Mesothelial cell of epicardium (in vitro differentiated cells): ENCODE data around the gene FAF2. TPM values are rescaled to one million over a fixed set of nuclear protein-coding genes. Genes with fewer than 3 reads are reported as not detected.
"Not testable (repeated sequence)": the region's sequence is repeated elsewhere in the genome, so short reads cannot be mapped to it uniquely, and the experiment has no call there.

Experiments
- DNase-seq, 2 experiments: peaks; one replicate each; pipeline ENCODE4 v3.0.0; 2021; ENCODE audit warnings: low spot score in 2 of 2; ENCODE audit not compliant: unreplicated experiment in 2 of 2
- H3K27ac Mint-ChIP-seq: 2 replicates; pipeline ENCODE4 v1.8.0; 2021; ENCODE audit warnings: mixed read lengths
- H3K27me3 Mint-ChIP-seq: 2 replicates; pipeline ENCODE4 v1.8.0; 2021; ENCODE audit warnings: low read depth, mixed read lengths
- H3K36me3 Mint-ChIP-seq: 2 replicates; pipeline ENCODE4 v1.8.0; 2021; ENCODE audit warnings: mixed read lengths
- H3K4me1 Mint-ChIP-seq: 2 replicates; pipeline ENCODE4 v1.8.0; 2021; ENCODE audit warnings: mixed read lengths
- H3K4me3 Mint-ChIP-seq: 2 replicates; pipeline ENCODE4 v1.8.0; 2021; ENCODE audit warnings: mild to moderate bottlenecking, moderate library complexity, mixed read lengths
- H3K9me3 Mint-ChIP-seq: 2 replicates; pipeline ENCODE4 v1.8.0; 2021; ENCODE audit warnings: mixed read lengths
- total RNA-seq: library from RNA; stranded (reverse); gene quantifications from 3 replicates; pipeline ENCODE4 v1.2.1, GENCODE V29; 2021
- TF ChIP-seq, protein P1 (sequence below): fragments of 200-600 bp; sonication (generic); IDR thresholded peaks from one replicate; pipeline ENCODE4 v1.5.0; 2021; ENCODE audit warnings: antibody characterized with exemption; ENCODE audit not compliant: unreplicated experiment

The FAF2 gene
- total RNA-seq, 1 donor from 2014 or later = 52.7 TPM

DNA sequence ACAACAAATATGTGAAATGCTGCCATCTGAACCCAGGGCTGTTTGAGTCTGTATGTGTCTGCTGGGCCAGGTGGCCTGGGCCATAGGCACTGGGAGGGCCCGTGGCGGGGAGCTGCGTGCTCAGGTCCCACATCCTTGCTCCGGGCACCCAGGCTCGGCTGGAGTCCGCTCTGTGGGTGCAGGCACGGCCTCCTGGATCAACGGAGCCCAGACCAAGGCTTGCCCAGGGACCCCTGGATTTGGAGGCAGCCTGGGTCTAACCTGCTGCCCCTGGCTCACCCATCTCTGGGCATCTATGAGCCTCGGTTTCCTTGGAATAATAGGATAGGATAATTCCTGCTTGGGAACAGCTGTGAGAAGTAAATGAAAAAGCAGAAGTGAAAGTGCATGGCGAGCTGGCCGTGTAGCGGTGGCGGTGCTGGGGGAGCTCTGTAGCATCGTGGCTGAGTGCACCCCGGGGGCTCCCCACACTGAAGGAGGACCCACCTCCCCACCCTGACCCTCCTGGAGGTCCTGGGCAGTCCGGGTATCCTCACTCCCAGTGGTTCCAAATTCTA lies 102.2 kb downstream of the FAF2 start:
- Mint-ChIP-seq H3K27me3 (peaks cover 19% of the 10 kb centered on the region), H3K4me1 (no peaks in the 10 kb centered on the region), H3K4me3 (no peak overlapping the region), H3K27ac (no peak overlapping the region), H3K36me3 (no peaks in the 10 kb centered on the region), H3K9me3 (no peaks in the 10 kb centered on the region)
- DNase-seq = no peak
- TF ChIP-seq, protein P1, sequence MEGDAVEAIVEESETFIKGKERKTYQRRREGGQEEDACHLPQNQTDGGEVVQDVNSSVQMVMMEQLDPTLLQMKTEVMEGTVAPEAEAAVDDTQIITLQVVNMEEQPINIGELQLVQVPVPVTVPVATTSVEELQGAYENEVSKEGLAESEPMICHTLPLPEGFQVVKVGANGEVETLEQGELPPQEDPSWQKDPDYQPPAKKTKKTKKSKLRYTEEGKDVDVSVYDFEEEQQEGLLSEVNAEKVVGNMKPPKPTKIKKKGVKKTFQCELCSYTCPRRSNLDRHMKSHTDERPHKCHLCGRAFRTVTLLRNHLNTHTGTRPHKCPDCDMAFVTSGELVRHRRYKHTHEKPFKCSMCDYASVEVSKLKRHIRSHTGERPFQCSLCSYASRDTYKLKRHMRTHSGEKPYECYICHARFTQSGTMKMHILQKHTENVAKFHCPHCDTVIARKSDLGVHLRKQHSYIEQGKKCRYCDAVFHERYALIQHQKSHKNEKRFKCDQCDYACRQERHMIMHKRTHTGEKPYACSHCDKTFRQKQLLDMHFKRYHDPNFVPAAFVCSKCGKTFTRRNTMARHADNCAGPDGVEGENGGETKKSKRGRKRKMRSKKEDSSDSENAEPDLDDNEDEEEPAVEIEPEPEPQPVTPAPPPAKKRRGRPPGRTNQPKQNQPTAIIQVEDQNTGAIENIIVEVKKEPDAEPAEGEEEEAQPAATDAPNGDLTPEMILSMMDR = no peak

- H3K4me3 Mint-ChIP-seq, H3K4me1 Mint-ChIP-seq, H3K9me3 Mint-ChIP-seq, H3K36me3 Mint-ChIP-seq, H3K27ac Mint-ChIP-seq, DNase-seq: not testable (repeated sequence)
- H3K27me3 Mint-ChIP-seq = peaks cover 19% of the 10 kb centered on the region
These were observed 102.8 kb downstream of the FAF2 start for GRCh38 chr5:176550937-176551336.

DNA sequence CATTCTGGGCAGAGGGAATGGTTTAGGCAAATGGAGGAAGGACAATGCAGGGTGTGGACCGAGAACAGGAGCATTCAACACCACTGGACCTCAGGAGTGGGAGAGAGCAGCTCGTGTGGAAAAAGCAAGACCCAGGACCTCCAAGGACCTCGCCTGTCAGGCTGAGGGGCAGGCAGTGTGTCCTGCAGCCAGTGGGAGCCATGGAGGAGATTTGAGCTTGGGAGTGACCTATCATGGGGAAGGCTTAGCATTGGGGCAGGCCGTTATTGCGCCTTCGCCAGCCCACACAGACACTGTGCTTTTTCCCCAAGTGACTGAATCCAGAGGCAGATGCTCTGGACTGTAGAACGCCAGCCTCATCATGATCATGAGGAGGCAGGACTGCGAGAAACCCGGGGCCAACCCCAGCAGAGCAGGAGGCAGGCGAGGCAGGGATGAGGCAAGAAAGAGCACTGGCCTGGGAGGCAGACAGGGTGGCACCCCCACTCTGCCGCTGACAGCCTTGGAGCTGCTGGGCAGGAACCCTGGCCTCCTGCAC lies 104.2 kb downstream of the FAF2 start:
- Mint-ChIP-seq H3K36me3 (no peaks in the 10 kb centered on the region), H3K4me1 (no peaks in the 10 kb centered on the region), H3K9me3 (no peaks in the 10 kb centered on the region), H3K4me3 (no peak overlapping the region), H3K27ac (no peak overlapping the region), H3K27me3 (peaks cover 19% of the 10 kb centered on the region)
- TF ChIP-seq, protein P1 = no peak
- no peak for DNase-seq

GRCh38 chr5:176553260-176554085 lies 105.3 kb downstream of the FAF2 start:
- Mint-ChIP-seq H3K27me3 (peaks cover 19% of the 10 kb centered on the region), H3K27ac (no peak overlapping the region), H3K36me3 (no peaks in the 10 kb centered on the region), H3K4me1 (no peaks in the 10 kb centered on the region), H3K9me3 (no peaks in the 10 kb centered on the region), H3K4me3 (no peak overlapping the region)
- no peak for DNase-seq
- TF ChIP-seq, protein P1 = no peak

- Mint-ChIP-seq H3K9me3 (peaks cover 4% of the 10 kb centered on the region), H3K27me3 (peaks cover 17% of the 10 kb centered on the region), H3K27ac (no peak overlapping the region), H3K4me1 (no peaks in the 10 kb centered on the region), H3K36me3 (no peaks in the 10 kb centered on the region), H3K4me3 (no peak overlapping the region)
- no peak for DNase-seq
- TF ChIP-seq, protein P1 = no peak
These were observed 109.7 kb downstream of the FAF2 start for GRCh38 chr5:176557846-176558245.

Other genes with a start within 250 kb of the FAF2 start
- 39.8 to 43.4 TPM (median 43.0 TPM) in 3 replicates for gene SIMC1, start 210.0 kb upstream of the FAF2 start, total RNA-seq
- gene KIAA1191, start 86.6 kb upstream of the FAF2 start, total RNA-seq = 91.3 to 94.5 TPM (median 91.8 TPM) in 3 replicates
- 39.4 to 46.0 TPM (median 42.8 TPM) in 3 replicates for gene ARL10, start 82.9 kb upstream of the FAF2 start, total RNA-seq
- gene NOP16, start 59.8 kb upstream of the FAF2 start, total RNA-seq = 23.4 to 27.7 TPM (median 26.2 TPM) in 3 replicates
- gene HIGD2A, start 59.6 kb upstream of the FAF2 start, total RNA-seq = 81.4 to 82.5 TPM (median 81.9 TPM) in 3 replicates
- gene CLTB, start 31.8 kb upstream of the FAF2 start, total RNA-seq = 43.3 to 46.8 TPM (median 44.1 TPM) in 3 replicates
- gene RNF44, start 89.0 kb downstream of the FAF2 start, total RNA-seq = 161 to 169 TPM (median 169 TPM) in 3 replicates
- 0.45 to 1.1 TPM (median 0.50 TPM) in 3 replicates for gene CDHR2, start 101.0 kb downstream of the FAF2 start, total RNA-seq
- gene GPRIN1, start 161.8 kb downstream of the FAF2 start, total RNA-seq = 1.0 to 1.3 TPM (median 1.1 TPM) in 3 replicates
- gene SNCB, start 182.1 kb downstream of the FAF2 start, total RNA-seq = not detected in 3 replicates
- not detected in 3 replicates for gene EIF4E1B, start 182.3 kb downstream of the FAF2 start, total RNA-seq
- 47.3 to 51.1 TPM (median 47.3 TPM) in 3 replicates for gene TSPAN17, start 199.1 kb downstream of the FAF2 start, total RNA-seq